GM23338 (cell line): Measurements from ENCODE around the gene INSL4. TPM values are rescaled to one million over a fixed set of nuclear protein-coding genes. Genes with fewer than 3 reads are reported as not detected.

Source experiments
- ATAC-seq: fragments of 200-7000 bp; cut with Tn5 transposase; 3 replicates; pipeline ENCODE4 v1.9.1; 2020
- DNase-seq: peaks from one replicate; pipeline ENCODE4 v3.0.0-alpha.2; 2015; ENCODE audit warnings: low spot score
- H2AFZ ChIP-seq: fragments of 200-600 bp; sonication (generic); 2 replicates; pipeline ENCODE4 v1.8.0; 2016; ENCODE audit warnings: antibody characterized with exemption, mild to moderate bottlenecking, moderate library complexity
- H3F3A ChIP-seq: fragments of 200-600 bp; sonication (generic); replicated peaks from 2 replicates; pipeline ENCODE4 v1.8.0; 2017; ENCODE audit warnings: antibody characterized with exemption, mixed run types, low read depth
- H3K27ac ChIP-seq: fragments of 200-600 bp; sonication (generic); 2 replicates; pipeline ENCODE4 v1.6.1; 2016; ENCODE audit warnings: low read depth
- H3K27me3 ChIP-seq: fragments of 200-600 bp; sonication (generic); 2 replicates; pipeline ENCODE4 v1.8.0; 2016; ENCODE audit warnings: mild to moderate bottlenecking, mixed run types, moderate library complexity; ENCODE audit not compliant: insufficient read depth
- H3K36me3 ChIP-seq: fragments of 200-600 bp; sonication (generic); 2 replicates; pipeline ENCODE4 v1.8.0; 2016; ENCODE audit warnings: mild to moderate bottlenecking; ENCODE audit not compliant: insufficient read depth
- H3K4me1 ChIP-seq: fragments of 200-600 bp; sonication (generic); 2 replicates; pipeline ENCODE4 v1.8.0; 2016; ENCODE audit warnings: mild to moderate bottlenecking, moderate library complexity; ENCODE audit not compliant: insufficient read depth
- H3K4me2 ChIP-seq: fragments of 200-600 bp; sonication (generic); 2 replicates; pipeline ENCODE4 v1.7.1; 2017; ENCODE audit warnings: mixed run types
- H3K4me3 ChIP-seq: fragments of 200-600 bp; sonication (generic); 2 replicates; pipeline ENCODE4 v1.6.1; 2016; ENCODE audit warnings: mixed run types
- H3K79me2 ChIP-seq: fragments of 200-600 bp; sonication (generic); replicated peaks from 2 replicates; pipeline ENCODE4 v1.8.0; 2017; ENCODE audit warnings: mild to moderate bottlenecking; ENCODE audit not compliant: insufficient read depth
- H3K9me2 ChIP-seq: fragments of 200-600 bp; sonication (generic); 2 replicates; pipeline ENCODE4 v1.8.0; 2017; ENCODE audit not compliant: insufficient read depth
- H4K20me1 ChIP-seq: fragments of 200-600 bp; sonication (generic); replicated peaks from 2 replicates; pipeline ENCODE4 v1.8.0; 2017; ENCODE audit warnings: mild to moderate bottlenecking; ENCODE audit not compliant: insufficient read depth
- H3K27ac Mint-ChIP-seq: 2 replicates; pipeline ENCODE4 v1.8.0; 2020; ENCODE audit warnings: inconsistent platforms, mild to moderate bottlenecking, moderate library complexity, mixed read lengths
- H3K27me3 Mint-ChIP-seq: 3 replicates; pipeline ENCODE4 v1.8.0; 2022; ENCODE audit warnings: low read depth, mild to moderate bottlenecking, moderate library complexity, mixed read lengths, inconsistent platforms; ENCODE audit not compliant: insufficient read depth, poor library complexity
- H3K36me3 Mint-ChIP-seq: 3 replicates; pipeline ENCODE4 v1.8.0; 2021; ENCODE audit warnings: low read depth, mild to moderate bottlenecking, inconsistent platforms, moderate library complexity, mixed read lengths
- H3K4me1 Mint-ChIP-seq: 3 replicates; pipeline ENCODE4 v1.8.0; 2020; ENCODE audit warnings: mild to moderate bottlenecking, inconsistent platforms, mixed read lengths
- H3K4me3 Mint-ChIP-seq: 3 replicates; pipeline ENCODE4 v1.8.0; 2021; ENCODE audit warnings: moderate library complexity, mild to moderate bottlenecking, inconsistent platforms, mixed read lengths
- H3K9me3 Mint-ChIP-seq: 3 replicates; pipeline ENCODE4 v1.8.0; 2020; ENCODE audit warnings: moderate library complexity, mild to moderate bottlenecking, inconsistent platforms, mixed read lengths
- EZH2phosphoT487 ChIP-seq: fragments of 200-600 bp; sonication (generic); IDR thresholded peaks from one replicate; pipeline ENCODE4 v1.8.1; 2018; ENCODE audit warnings: antibody characterized with exemption; ENCODE audit not compliant: unreplicated experiment
- NANOG ChIP-seq: IDR thresholded peaks from 2 replicates; pipeline ENCODE4 v1.6.1; 2016; ENCODE audit warnings: antibody characterized with exemption, borderline replicate concordance
- POLR2AphosphoS5 ChIP-seq: IDR thresholded peaks from 2 replicates; pipeline ENCODE4 v1.6.1; 2016; ENCODE audit warnings: antibody characterized with exemption, low read depth
- STAT1 ChIP-seq: IDR thresholded peaks from one replicate; pipeline ENCODE4 v1.6.1; 2016; ENCODE audit warnings: antibody characterized with exemption; ENCODE audit not compliant: unreplicated experiment
- ZNF114 ChIP-seq: fragments of 250-450 bp; sonication (Bioruptor Pico); IDR thresholded peaks from 2 replicates; pipeline ENCODE4 v1.5.0; 2020; ENCODE audit warnings: mild to moderate bottlenecking, moderate library complexity
- ZNF331 ChIP-seq: fragments of 250-450 bp; sonication (Bioruptor Pico); IDR thresholded peaks from 2 replicates; pipeline ENCODE4 v1.5.0; 2020; ENCODE audit warnings: low read depth, mild to moderate bottlenecking, moderate library complexity
- ZNF462 ChIP-seq: fragments of 250-450 bp; sonication (Bioruptor Pico); IDR thresholded peaks from 2 replicates; pipeline ENCODE4 v1.5.0; 2020; ENCODE audit warnings: mild to moderate bottlenecking, moderate library complexity
- polyA plus RNA-seq: library from polyadenylated mRNA; unstranded; fragments of >200 nt; fragmentation: Nextera tagmentation; extraction: Ambion mirVana; gene quantifications from 2 replicates; pipeline ENCODE4 v1.2.1, GENCODE V29; 2016
- total RNA-seq: library from RNA; depleted of rRNA; stranded (reverse); fragments of >200 nt; shearing (Covaris generic); gene quantifications from 2 replicates; pipeline ENCODE4 v1.2.3, GENCODE V29; 2014
- TF ChIP-seq, protein P1 (sequence below): IDR thresholded peaks from 2 replicates; pipeline ENCODE4 v1.6.1; 2016; ENCODE audit warnings: antibody characterized with exemption
- TF ChIP-seq, protein P2 (sequence below): IDR thresholded peaks from one replicate; pipeline ENCODE4 v1.6.1; 2018; ENCODE audit warnings: antibody characterized with exemption; ENCODE audit not compliant: unreplicated experiment

The INSL4 gene
- total and polyA plus RNA-seq, 2 experiments from 2014 or later, result not detected

DNA sequence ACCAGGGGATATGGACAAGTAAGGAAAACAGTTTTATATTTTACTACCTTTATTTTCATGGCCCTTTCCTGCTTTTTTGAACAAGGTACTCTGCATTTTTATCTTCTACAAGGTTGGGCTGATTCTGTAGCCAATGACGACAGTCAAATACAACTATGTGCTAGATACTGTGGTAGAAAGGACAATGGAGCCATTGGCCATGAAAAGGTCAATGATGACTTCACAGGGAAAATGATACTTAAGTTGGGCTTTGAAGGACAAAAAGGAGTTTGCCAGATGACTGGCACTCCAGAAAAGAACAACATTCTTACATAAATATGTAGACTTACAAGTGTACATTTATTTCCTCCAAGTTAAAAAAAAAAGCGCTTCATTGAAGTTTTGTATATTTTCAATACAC, 46.4 kb upstream of the INSL4 start:
- H3K4me1 ChIP-seq, result no peaks in the 10 kb centered on the region
- peaks cover 5% of the 10 kb centered on the region; the same call in 2 of the 3 replicates for H3K4me1 Mint-ChIP-seq
- peaks cover 10% of the 10 kb centered on the region for H3K9me3 Mint-ChIP-seq
- H3K27ac Mint-ChIP-seq, result no peak overlapping the region
- no peak overlapping the region for H3K4me3 Mint-ChIP-seq
- DNase-seq, result no peak
- H3K27me3 ChIP-seq, result no peaks in the 10 kb centered on the region
- no peaks in the 10 kb centered on the region for H3K9me2 ChIP-seq
- H3F3A ChIP-seq, result no peaks in the 10 kb centered on the region
- H3K36me3 Mint-ChIP-seq, result peaks cover under 1% of the 10 kb centered on the region; the same call in 2 of the 3 replicates
- H4K20me1 ChIP-seq, result no peaks in the 10 kb centered on the region
- no peak overlapping the region for H3K4me3 ChIP-seq
- no peaks in the 10 kb centered on the region for H3K36me3 ChIP-seq
- H3K79me2 ChIP-seq, result no peaks in the 10 kb centered on the region
- no peak overlapping the region for H3K4me2 ChIP-seq
- TF ChIP-seq POLR2AphosphoS5 (no peak), STAT1 (no peak), ZNF114 (CRISPR knock-in tag) (no peak), NANOG (no peak), EZH2phosphoT487 (no peak)
- TF ChIP-seq, protein P1, sequence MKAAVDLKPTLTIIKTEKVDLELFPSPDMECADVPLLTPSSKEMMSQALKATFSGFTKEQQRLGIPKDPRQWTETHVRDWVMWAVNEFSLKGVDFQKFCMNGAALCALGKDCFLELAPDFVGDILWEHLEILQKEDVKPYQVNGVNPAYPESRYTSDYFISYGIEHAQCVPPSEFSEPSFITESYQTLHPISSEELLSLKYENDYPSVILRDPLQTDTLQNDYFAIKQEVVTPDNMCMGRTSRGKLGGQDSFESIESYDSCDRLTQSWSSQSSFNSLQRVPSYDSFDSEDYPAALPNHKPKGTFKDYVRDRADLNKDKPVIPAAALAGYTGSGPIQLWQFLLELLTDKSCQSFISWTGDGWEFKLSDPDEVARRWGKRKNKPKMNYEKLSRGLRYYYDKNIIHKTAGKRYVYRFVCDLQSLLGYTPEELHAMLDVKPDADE, result no peak
- H3K27ac ChIP-seq, result no peak overlapping the region
- peaks cover 3% of the 10 kb centered on the region for H3K27me3 Mint-ChIP-seq
- H2AFZ ChIP-seq, result peak overlapping the region; percentile 73; the same call in 1 of the 2 replicates
- ATAC-seq, result no peak

DNA sequence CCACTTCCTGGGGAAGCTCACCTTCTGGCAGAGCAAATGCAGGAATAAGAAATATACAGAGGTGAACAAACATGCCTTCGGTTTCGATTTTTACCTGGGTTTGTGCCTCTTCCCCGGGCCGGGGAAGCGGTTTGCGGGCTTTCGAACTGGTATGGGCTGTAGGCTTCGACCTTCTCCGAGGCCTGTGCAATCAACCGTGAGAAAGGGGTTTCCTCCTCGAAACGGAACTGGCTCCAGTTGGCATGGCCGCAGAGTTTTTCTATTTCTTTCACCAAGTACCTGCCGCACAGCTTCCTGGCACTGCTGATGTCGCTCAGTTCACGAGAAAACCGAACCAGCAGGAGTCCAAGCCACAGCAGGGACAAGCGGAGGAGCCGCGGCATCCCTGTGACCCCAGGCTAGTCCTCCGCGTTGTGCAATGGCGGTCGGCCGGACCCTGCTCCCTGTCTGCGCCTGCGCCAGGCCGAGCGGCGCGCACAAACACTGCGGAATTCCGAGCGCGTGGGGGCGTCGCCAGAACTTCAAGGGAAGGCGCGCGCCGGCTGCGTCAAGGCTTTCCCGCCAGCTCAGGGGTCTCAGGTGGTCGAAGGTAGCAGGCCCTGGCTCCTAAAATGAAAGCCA, 45.9 kb upstream of the INSL4 start, which contains the start of gene INSL6:
Gene INSL6, minus strand, starts transcription at position 420 of the 621 bp plus-strand sequence. Its CDS starts 37 bp downstream, at position 383.
- no peaks in the 10 kb centered on the region for H4K20me1 ChIP-seq
- no peak within 1 kb of the TSS for H3K4me3 ChIP-seq
- H3K36me3 ChIP-seq, result no peaks in the 10 kb centered on the region
- H2AFZ ChIP-seq, result peak within 1 kb of the TSS; percentile 73
- Mint-ChIP-seq H3K27ac (no peak within 1 kb of the TSS), H3K9me3 (peaks cover 6% of the 10 kb centered on the region), H3K4me1 (peaks cover 5% of the 10 kb centered on the region; the same call in 2 of the 3 replicates), H3K36me3 (no peaks in the 10 kb centered on the region), H3K27me3 (peaks cover 3% of the 10 kb centered on the region), H3K4me3 (no peak within 1 kb of the TSS)
- no peak within 1 kb of the TSS for H3K27ac ChIP-seq
- H3K27me3 ChIP-seq, result no peaks in the 10 kb centered on the region
- ATAC-seq (peak; percentile 67), DNase-seq (peak; percentile 28)
- no peak within 1 kb of the TSS for H3K4me2 ChIP-seq
- H3K79me2 ChIP-seq, result no peaks in the 10 kb centered on the region
- H3K4me1 ChIP-seq, result no peaks in the 10 kb centered on the region
- H3F3A ChIP-seq, result no peaks in the 10 kb centered on the region
- no peaks in the 10 kb centered on the region for H3K9me2 ChIP-seq
- TF ChIP-seq, protein P1, result no peak
- TF ChIP-seq NANOG (no peak), ZNF462 (no peak), STAT1 (no peak), ZNF331 (CRISPR knock-in tag) (no peak), EZH2phosphoT487 (no peak)
- TF ChIP-seq, protein P2, sequence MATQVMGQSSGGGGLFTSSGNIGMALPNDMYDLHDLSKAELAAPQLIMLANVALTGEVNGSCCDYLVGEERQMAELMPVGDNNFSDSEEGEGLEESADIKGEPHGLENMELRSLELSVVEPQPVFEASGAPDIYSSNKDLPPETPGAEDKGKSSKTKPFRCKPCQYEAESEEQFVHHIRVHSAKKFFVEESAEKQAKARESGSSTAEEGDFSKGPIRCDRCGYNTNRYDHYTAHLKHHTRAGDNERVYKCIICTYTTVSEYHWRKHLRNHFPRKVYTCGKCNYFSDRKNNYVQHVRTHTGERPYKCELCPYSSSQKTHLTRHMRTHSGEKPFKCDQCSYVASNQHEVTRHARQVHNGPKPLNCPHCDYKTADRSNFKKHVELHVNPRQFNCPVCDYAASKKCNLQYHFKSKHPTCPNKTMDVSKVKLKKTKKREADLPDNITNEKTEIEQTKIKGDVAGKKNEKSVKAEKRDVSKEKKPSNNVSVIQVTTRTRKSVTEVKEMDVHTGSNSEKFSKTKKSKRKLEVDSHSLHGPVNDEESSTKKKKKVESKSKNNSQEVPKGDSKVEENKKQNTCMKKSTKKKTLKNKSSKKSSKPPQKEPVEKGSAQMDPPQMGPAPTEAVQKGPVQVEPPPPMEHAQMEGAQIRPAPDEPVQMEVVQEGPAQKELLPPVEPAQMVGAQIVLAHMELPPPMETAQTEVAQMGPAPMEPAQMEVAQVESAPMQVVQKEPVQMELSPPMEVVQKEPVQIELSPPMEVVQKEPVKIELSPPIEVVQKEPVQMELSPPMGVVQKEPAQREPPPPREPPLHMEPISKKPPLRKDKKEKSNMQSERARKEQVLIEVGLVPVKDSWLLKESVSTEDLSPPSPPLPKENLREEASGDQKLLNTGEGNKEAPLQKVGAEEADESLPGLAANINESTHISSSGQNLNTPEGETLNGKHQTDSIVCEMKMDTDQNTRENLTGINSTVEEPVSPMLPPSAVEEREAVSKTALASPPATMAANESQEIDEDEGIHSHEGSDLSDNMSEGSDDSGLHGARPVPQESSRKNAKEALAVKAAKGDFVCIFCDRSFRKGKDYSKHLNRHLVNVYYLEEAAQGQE, result no peak
